ENCODE results near the gene COX5B.
A peak's percentile ranks its signal among the peaks of the same experiment; 100 is the strongest.
"Not testable (repeated sequence)": the region's sequence is repeated elsewhere in the genome, so short reads cannot be mapped to it uniquely, and the experiment has no call there.

COX5B gene

DNA sequence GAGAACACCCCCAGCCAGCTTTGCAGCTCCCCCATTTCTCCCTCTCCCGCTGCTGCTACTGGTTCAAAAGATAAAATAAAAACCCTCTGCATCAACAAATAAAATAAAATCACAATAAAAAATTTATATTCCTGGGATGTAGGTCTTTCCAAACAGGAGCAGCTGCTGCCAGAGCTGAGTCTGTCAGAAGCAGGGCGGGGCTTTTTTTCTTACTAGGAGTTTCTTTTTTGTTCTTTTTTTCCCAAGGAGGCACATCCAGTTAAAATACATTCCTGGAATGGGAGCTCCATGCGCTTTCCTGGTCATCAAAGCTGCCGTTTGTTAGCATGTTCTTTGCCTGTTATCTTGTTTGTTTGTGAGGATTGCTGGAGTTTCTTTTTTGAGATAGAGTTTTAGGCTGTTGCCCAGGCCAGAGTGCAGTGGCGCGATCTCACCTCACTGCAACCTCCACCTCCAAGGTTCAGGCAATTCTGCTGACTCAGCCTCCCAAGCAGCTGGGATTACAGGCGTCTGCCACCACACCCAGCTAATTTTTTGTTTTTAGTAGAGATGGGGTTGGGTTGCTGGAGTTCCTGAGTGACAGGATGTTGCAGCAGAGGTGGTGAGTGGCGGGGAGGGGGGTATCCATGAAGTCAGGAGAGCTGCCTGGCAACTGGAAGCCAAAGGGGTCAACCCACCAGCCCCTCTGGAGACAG, 20.4 kb upstream of the COX5B start:
- H3K4me3 ChIP-seq; H3K36me3 ChIP-seq (ENCODE audit: insufficient read depth, low read length); H3K27ac ChIP-seq; DNase-seq (ENCODE audit: low read depth, low spot score); H3K9ac ChIP-seq (ENCODE audit: insufficient read length); H3K9me3 ChIP-seq (ENCODE audit: low read depth, low read length): not testable (repeated sequence)

DNA sequence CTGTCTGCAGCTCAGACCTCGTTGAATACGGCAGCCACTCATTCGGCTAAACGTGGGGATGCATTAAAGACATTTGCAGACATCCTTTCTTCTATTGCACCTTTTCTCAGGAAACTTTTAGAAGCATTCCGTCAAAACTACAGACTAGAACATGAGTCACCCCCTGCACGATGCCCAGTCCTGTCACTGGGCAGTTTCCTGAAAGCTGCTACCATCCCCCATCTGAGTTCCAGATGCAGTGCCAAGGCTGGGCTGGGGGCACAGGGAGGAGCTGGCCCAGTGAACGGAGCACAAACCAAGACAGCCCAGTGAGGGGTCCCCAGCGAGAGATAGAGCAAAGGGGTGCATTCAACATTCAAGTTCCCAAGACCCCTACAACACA, 19.8 kb upstream of the COX5B start:
- H3K9me3 ChIP-seq (ENCODE audit: low read depth, low read length); H3K27ac ChIP-seq; DNase-seq (ENCODE audit: low read depth, low spot score); H3K4me3 ChIP-seq; H3K36me3 ChIP-seq (ENCODE audit: insufficient read depth, low read length); H3K9ac ChIP-seq (ENCODE audit: insufficient read length): not testable (repeated sequence)

DNA sequence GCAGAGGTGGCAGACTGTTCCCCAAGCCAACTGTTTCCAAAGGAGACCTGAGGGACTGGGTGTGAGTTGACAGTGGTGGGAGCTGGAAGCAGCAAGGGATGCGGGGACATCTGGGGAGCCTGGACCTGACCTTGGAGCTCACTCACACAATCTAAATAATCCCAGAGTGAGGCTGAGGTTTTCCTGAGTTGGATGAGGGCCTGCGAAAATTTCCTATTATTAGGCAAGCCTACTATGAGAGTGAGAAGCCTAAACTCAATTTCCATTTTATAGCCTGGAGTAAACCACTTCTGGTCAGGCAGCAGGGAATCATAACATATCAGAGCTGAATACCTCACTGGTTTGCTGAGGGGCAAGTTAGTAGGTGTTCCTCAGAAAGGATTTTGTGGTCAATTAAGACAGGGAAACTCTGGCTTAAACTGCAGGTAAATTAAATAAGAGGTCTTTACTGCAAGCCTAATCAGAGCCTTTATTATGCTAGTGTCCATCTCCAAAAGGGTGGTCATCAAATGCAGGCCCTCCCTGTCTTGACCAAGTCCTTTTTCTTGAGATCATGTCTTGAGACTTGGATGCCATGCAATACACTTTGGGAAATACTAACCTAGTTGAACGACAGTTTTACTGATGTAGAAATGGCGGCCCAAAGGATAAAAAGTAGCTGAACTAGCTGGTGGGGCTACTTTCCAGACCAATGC, 1.7 kb upstream of the COX5B start:
- DNase-seq (ENCODE audit: low read depth, low spot score): no peak
- H3K4me3 ChIP-seq: no peak overlapping the region
- H3K9me3 ChIP-seq (ENCODE audit: low read depth, low read length): no peaks in the 10 kb centered on the region
- TF ChIP-seq EZH2 (IDR thresholded peaks at IDR 0.05): no peak
- TF ChIP-seq POLR2AphosphoS5 (IDR thresholded peaks at IDR 0.05; ENCODE audit: borderline replicate concordance, low read depth, low read length): no peak
- no peak for TF ChIP-seq FOXP2 (optimal IDR thresholded peaks at IDR 0.05; ENCODE audit: control extremely low read depth, extremely low read length, insufficient read depth)
- no peak overlapping the region for H3K27ac ChIP-seq
- peaks cover 25% of the 10 kb centered on the region for H3K36me3 ChIP-seq (ENCODE audit: insufficient read depth, low read length)
- no peak overlapping the region for H3K9ac ChIP-seq (ENCODE audit: insufficient read length)

DNA sequence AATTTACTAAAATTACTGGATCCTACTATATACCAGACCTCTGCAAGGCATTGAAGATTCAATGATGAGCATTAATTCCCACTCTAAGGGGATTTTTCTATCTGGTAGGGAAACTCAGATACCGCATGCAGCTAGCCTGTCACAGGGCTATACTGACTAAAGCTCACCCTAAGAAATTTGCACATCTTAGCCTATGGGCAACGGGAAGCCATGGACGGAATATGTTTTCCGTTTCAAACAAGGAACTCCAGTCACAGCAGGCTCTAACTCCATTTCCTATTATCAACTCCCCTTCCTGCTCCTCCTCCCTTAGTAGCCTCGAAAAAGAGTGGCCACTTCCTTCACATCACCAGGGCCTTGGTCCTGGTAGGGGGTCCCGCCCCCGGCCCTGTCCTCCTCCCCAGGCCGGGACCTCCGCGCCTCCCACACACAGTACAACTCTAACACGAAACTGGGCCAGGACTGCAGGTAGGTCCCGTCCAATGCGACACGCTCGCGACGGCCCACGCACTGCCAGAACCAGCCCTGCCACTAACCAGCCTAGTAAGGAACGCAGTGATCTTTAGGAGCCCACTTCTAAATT, 659 bp upstream of the COX5B start:
- peak overlapping the region; percentile 89 for H3K4me3 ChIP-seq
- TF ChIP-seq EZH2 (IDR thresholded peaks at IDR 0.05) (no peak), FOXP2 (optimal IDR thresholded peaks at IDR 0.05; ENCODE audit: control extremely low read depth, extremely low read length, insufficient read depth) (no peak), POLR2AphosphoS5 (IDR thresholded peaks at IDR 0.05; ENCODE audit: borderline replicate concordance, low read depth, low read length) (no peak)
- peaks cover 26% of the 10 kb centered on the region for H3K36me3 ChIP-seq (ENCODE audit: insufficient read depth, low read length)
- H3K9ac ChIP-seq (ENCODE audit: insufficient read length): peak overlapping the region; percentile 78
- no peak for DNase-seq (ENCODE audit: low read depth, low spot score)
- peak overlapping the region; percentile 68; the same call in 1 of the 2 replicates for H3K27ac ChIP-seq
- no peaks in the 10 kb centered on the region for H3K9me3 ChIP-seq (ENCODE audit: low read depth, low read length)

DNA sequence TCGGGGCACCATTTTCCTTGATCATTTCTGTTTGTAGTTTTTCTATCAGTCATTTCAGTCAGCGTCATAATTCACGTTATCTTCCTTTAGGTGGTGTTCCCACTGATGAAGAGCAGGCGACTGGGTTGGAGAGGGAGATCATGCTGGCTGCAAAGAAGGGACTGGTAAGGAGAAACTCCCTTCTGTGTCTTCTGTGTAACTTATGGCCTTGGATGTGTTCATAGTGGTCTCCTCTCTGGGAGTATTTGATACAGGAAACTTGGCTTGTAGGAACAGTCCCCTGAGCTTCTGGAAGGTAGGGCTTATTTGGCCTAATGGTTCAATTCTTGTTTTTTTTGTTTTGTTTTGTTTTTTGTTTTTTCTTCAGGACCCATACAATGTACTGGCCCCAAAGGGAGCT, 1.1 kb downstream of the COX5B start:
- Histone ChIP-seq H3K36me3 (ENCODE audit: insufficient read depth, low read length) (peaks cover 26% of the 10 kb centered on the region), H3K9me3 (ENCODE audit: low read depth, low read length) (no peaks in the 10 kb centered on the region), H3K4me3 (peak overlapping the region; percentile 89), H3K9ac (ENCODE audit: insufficient read length) (peak overlapping the region; percentile 93), H3K27ac (no peak overlapping the region)
- no peak for DNase-seq (ENCODE audit: low read depth, low spot score)
- TF ChIP-seq EZH2 (IDR thresholded peaks at IDR 0.05): no peak
- no peak for TF ChIP-seq FOXP2 (optimal IDR thresholded peaks at IDR 0.05; ENCODE audit: control extremely low read depth, extremely low read length, insufficient read depth)
- no peak for TF ChIP-seq POLR2AphosphoS5 (IDR thresholded peaks at IDR 0.05; ENCODE audit: borderline replicate concordance, low read depth, low read length)

DNA sequence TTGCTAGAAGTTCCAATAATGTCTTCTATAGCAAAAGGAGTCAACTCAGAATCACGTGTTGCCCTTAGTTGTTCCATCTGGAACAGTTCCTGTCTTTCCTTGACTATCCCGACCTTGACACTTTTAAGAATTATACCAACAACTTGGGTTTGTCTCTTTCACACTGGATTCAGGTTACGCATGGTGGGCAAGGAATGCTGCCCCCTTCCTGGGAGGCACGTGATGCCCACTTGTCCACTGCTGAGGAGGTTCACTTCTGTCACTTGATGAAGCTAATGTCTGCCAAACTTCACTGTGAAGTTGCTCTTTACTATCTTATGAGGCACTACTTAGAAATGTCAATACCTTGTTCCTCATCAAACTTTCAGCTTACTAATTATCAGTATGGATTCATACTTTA, 5.3 kb downstream of the COX5B start:
- H3K27ac ChIP-seq: no peak overlapping the region
- TF ChIP-seq POLR2AphosphoS5 (IDR thresholded peaks at IDR 0.05; ENCODE audit: borderline replicate concordance, low read depth, low read length) (no peak), EZH2 (IDR thresholded peaks at IDR 0.05) (no peak), FOXP2 (optimal IDR thresholded peaks at IDR 0.05; ENCODE audit: control extremely low read depth, extremely low read length, insufficient read depth) (no peak)
- no peak overlapping the region for H3K9ac ChIP-seq (ENCODE audit: insufficient read length)
- H3K9me3 ChIP-seq (ENCODE audit: low read depth, low read length): peaks cover 3% of the 10 kb centered on the region; the same call in 1 of the 2 replicates
- H3K4me3 ChIP-seq: no peak overlapping the region
- peaks cover 39% of the 10 kb centered on the region for H3K36me3 ChIP-seq (ENCODE audit: insufficient read depth, low read length)
- DNase-seq (ENCODE audit: low read depth, low spot score): no peak

DNA sequence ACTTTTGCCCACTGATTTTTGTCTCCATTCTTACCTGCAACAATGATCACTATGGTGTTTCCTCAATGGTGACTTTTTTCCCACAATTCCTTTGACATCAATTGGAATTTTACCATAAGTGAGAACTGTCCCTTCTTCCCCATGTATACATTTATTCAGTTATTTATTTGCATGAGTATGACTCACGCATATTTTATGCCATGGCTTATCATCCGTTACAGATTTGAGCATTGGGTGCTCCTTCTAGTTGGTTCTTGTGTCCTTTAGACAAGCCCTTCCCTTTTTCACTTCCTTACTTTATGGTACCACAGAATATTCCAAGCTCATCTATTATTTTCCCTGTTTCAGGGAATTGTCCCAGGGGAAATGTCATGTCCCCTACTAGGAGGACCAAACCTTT, 7.6 kb downstream of the COX5B start:
- H3K36me3 ChIP-seq (ENCODE audit: insufficient read depth, low read length): peaks cover 21% of the 10 kb centered on the region
- no peak overlapping the region for H3K9ac ChIP-seq (ENCODE audit: insufficient read length)
- peaks cover 3% of the 10 kb centered on the region; the same call in 1 of the 2 replicates for H3K9me3 ChIP-seq (ENCODE audit: low read depth, low read length)
- DNase-seq (ENCODE audit: low read depth, low spot score): no peak
- no peak overlapping the region for H3K4me3 ChIP-seq
- no peak overlapping the region for H3K27ac ChIP-seq
- TF ChIP-seq POLR2AphosphoS5 (IDR thresholded peaks at IDR 0.05; ENCODE audit: borderline replicate concordance, low read depth, low read length) (no peak), FOXP2 (optimal IDR thresholded peaks at IDR 0.05; ENCODE audit: control extremely low read depth, extremely low read length, insufficient read depth) (no peak), EZH2 (IDR thresholded peaks at IDR 0.05) (no peak)

DNA sequence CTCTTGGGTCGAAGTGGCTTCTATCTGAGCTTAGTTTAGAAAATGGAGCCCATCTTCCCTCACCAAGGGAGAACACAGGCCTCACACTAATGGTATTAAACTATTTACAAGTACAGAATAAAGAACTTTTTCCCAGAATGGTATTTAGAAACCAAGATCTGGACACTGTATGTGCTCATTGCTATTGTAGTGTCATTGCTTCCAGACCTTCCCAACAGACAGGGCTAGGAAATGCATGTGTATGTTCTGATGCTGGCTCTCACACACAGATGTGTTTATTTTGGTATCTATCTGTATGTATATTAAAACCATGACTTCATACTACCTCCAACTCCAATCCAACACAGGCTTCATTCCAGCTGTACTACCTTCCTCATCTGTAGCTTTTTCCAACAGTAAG, 8.0 kb downstream of the COX5B start:
- H3K36me3 ChIP-seq (ENCODE audit: insufficient read depth, low read length): peaks cover 17% of the 10 kb centered on the region
- TF ChIP-seq FOXP2 (optimal IDR thresholded peaks at IDR 0.05; ENCODE audit: control extremely low read depth, extremely low read length, insufficient read depth): no peak
- TF ChIP-seq EZH2 (IDR thresholded peaks at IDR 0.05): no peak
- TF ChIP-seq POLR2AphosphoS5 (IDR thresholded peaks at IDR 0.05; ENCODE audit: borderline replicate concordance, low read depth, low read length): no peak; the same call in 1 of the 2 replicates

More for the DNA sequence above, 8.0 kb downstream of the COX5B start:
- H3K9ac ChIP-seq (ENCODE audit: insufficient read length): no peak overlapping the region
- no peak for DNase-seq (ENCODE audit: low read depth, low spot score)
- no peak overlapping the region for H3K27ac ChIP-seq
- peaks cover 3% of the 10 kb centered on the region; the same call in 1 of the 2 replicates for H3K9me3 ChIP-seq (ENCODE audit: low read depth, low read length)
- no peak overlapping the region for H3K4me3 ChIP-seq
